Measurements from ENCODE around the gene CCDC158. TPM values are rescaled to one million over a fixed set of nuclear protein-coding genes. Genes with fewer than 3 reads are reported as not detected.
"Not testable (repeated sequence)": the region's sequence is repeated elsewhere in the genome, so short reads cannot be mapped to it uniquely, and the experiment has no call there.

Gene CCDC158
- under 1 TPM; 0.27 to 0.75 (median 0.60) TPM for polyA plus RNA-seq (ENCODE audit: insufficient read length in 3 of 3)

- DNase-seq (ENCODE audit: low read depth in 3 of 3, low spot score in 2 of 3): no peak
Observed at GRCh38 chr4:76420762-76421581, at the start of gene CCDC158. TSS of gene CCDC158 (minus strand) at chr4:76421141. CDS start at chr4:76403207, 17,934 bp downstream.

DNA sequence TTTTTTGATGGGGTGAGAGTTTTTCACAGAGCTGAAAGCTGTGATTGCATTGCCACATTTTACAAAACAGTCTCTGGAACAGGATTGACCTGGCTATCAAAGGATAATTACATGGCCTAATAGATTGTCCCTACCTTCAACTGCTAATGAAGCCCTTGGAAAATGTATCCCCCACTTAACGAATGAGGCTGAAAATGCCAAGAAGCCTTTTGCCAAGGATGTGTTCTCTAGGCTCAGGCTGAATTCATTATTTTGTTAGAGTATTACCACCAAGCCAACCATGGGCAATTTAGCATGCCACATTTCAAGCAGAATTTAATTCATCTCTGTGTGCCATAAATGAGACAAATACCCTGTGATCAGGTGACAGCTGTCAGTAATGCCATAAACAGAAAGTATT is 49.6 kb upstream of the CCDC158 start:
- DNase-seq (ENCODE audit: low read depth in 3 of 3, low spot score in 2 of 3): no peak

GRCh38 chr4:76470064-76470463 is 49.1 kb upstream of the CCDC158 start:
- no peak for DNase-seq (ENCODE audit: low read depth in 3 of 3, low spot score in 2 of 3)

GRCh38 chr4:76463568-76463967 is 42.6 kb upstream of the CCDC158 start:
- no peak for DNase-seq (ENCODE audit: low read depth in 3 of 3, low spot score in 2 of 3)

DNA sequence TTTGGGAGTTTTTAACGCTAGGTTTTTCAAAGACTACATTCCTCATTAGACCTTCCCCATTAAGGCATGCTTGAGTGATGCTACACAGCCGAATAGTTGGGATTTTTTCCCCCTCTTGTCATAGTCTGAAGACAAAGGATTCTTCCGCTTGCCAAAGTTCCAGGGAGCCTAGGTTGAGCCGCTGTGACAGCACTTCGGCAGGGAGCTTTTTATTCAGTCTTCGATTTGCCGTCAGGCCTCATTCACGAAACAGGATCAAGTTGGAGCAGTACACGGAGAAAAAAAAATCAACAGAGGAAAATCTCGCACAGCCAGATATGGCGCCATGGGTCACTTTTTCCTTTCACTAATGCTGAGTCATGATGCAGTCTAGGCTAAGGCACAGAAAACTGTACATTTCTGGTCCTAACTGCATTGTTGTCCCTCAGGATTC is 38.4 kb upstream of the CCDC158 start:
- DNase-seq (ENCODE audit: low read depth in 3 of 3, low spot score in 2 of 3): peak in 1 of 3 donors; percentile 36

DNA sequence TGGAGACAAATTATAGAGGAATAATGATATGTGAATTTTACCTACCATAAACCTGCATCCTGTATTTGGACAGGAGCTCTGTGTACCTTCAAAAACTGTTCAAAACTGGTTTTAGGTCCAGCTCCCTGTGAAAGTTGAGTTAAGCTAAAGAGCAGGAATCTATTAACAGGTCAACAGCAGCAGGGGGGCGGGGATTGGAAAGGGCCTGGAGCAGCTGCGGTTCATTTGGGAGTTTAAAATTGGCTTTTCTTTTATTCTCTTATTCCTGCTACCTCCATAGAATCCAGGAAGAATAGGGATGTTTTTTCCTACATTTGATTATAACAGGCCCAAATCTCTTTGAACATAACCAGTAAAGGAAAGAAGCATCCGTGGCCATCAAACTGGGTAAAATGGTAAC is 37.9 kb upstream of the CCDC158 start:
- peak in 1 of 3 donors; percentile 10 for DNase-seq (ENCODE audit: low read depth in 3 of 3, low spot score in 2 of 3)

DNA sequence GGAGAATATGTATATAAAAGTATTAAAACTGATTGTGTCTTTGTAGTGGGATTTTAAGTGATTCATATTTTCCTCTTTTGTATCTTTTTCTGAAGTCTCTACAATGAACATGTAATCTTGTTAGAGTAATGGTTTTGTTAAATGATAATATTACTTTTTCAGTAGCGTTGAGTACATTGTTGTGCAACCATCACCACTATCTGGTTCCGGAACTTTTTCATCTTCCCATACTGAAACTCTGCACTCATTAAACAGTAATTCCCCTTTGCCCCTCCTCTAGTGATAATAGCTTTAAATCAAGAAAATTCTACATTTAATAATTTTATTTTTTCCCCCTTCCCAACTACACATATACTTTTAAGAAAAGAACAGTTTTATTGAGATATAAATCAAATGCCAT is 37.4 kb upstream of the CCDC158 start:
- no peak for DNase-seq (ENCODE audit: low read depth in 3 of 3, low spot score in 2 of 3)

GRCh38 chr4:76457885-76458284 is 36.9 kb upstream of the CCDC158 start:
- no peak for DNase-seq (ENCODE audit: low read depth in 3 of 3, low spot score in 2 of 3)

- not testable (repeated sequence) for DNase-seq (ENCODE audit: low read depth in 3 of 3, low spot score in 2 of 3)
Observed at GRCh38 chr4:76454073-76454472, 33.1 kb upstream of the CCDC158 start.

GRCh38 chr4:76453232-76453631 is 32.3 kb upstream of the CCDC158 start:
- DNase-seq (ENCODE audit: low read depth in 3 of 3, low spot score in 2 of 3): no peak

DNA sequence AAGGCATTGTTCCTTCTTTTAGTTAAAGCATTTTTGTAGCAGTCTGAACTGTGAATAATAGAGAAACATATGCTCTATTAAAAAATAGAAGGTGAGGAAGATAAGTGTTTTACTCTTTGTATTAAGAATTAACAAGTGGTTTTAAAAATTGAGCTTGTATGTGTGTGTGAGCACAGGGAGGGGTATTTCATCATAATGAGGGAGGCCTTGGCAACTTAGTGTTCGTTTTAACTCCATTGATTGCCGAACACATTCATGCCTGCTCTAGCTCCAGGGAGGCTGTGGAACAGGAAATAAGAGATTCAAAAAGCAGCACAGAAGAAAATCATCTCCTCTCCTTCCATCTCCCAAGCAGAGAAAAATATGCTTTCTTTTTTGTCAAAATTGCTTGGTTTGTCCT is 28.9 kb upstream of the CCDC158 start:
- no peak for DNase-seq (ENCODE audit: low read depth in 3 of 3, low spot score in 2 of 3)

- DNase-seq (ENCODE audit: low read depth in 3 of 3, low spot score in 2 of 3): no peak
Observed at GRCh38 chr4:76449362-76449767, 28.4 kb upstream of the CCDC158 start.

- DNase-seq (ENCODE audit: low read depth in 3 of 3, low spot score in 2 of 3): no peak
Observed at GRCh38 chr4:76448211-76448610, 27.3 kb upstream of the CCDC158 start.

- no peak for DNase-seq (ENCODE audit: low read depth in 3 of 3, low spot score in 2 of 3)
Observed at GRCh38 chr4:76447393-76447851, 26.5 kb upstream of the CCDC158 start.

GRCh38 chr4:76445911-76446310 is 25.0 kb upstream of the CCDC158 start:
- no peak for DNase-seq (ENCODE audit: low read depth in 3 of 3, low spot score in 2 of 3)

- DNase-seq (ENCODE audit: low read depth in 3 of 3, low spot score in 2 of 3): no peak
Observed at GRCh38 chr4:76443376-76443775, 22.4 kb upstream of the CCDC158 start.

- DNase-seq (ENCODE audit: low read depth in 3 of 3, low spot score in 2 of 3): no peak
Observed at GRCh38 chr4:76442807-76443206, 21.9 kb upstream of the CCDC158 start.

GRCh38 chr4:76441881-76442280 is 20.9 kb upstream of the CCDC158 start:
- no peak for DNase-seq (ENCODE audit: low read depth in 3 of 3, low spot score in 2 of 3)

DNA sequence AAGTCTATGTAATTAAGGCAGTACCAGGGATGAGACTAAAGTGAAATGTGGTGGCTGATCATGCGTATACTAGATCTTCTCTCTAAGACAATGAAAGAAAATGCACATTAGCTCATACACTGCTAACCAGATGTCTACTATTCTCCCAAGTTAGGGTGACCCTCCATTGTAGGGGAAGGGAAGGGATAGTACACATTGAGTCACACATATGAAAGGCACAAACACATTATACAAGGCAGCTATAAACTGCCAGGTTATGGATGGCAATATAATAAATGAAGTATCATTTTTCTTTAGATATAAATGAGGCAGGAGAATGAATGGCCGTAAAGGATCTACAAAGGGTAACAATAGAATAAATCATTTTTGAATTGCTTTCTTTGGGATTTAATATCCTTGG is 18.6 kb upstream of the CCDC158 start:
- no peak for DNase-seq (ENCODE audit: low read depth in 3 of 3, low spot score in 2 of 3)

DNA sequence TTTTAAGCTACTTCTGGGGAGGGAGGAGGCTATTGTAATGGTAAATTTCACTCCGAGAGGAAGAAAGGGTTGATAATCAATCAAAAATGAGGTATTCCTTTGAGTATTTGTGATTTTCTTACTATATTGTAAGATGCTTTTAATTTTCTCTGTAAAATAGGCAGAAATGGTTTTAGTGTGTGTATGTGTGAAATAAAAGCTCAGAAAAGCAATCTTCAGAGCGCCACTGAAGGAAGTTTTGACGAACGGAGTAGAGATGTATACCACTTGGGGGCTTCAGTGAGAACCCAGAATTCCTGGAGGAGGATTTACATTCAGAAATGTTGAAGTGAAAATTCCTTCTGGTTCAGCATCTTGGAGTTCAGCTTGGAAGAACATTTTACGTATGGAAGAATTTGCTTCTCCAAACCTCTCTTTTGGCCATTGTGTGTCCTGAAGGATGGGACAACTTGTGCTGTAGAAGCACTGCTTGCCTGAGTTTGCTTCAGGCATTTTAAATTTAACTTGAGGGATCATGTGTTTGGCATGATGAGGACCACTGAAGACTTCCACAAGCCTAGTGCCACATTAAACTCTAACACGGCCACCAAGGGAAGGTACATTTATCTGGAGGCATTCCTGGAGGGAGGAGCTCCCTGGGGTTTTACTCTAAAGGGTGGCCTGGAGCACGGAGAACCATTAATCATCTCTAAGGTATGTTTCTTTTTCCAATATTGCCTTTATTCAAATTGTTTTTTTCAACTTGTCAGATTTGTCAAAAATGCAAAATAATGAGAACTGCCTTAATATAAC is 14.8 kb upstream of the CCDC158 start:
- DNase-seq (ENCODE audit: low read depth in 3 of 3, low spot score in 2 of 3): no peak

DNA sequence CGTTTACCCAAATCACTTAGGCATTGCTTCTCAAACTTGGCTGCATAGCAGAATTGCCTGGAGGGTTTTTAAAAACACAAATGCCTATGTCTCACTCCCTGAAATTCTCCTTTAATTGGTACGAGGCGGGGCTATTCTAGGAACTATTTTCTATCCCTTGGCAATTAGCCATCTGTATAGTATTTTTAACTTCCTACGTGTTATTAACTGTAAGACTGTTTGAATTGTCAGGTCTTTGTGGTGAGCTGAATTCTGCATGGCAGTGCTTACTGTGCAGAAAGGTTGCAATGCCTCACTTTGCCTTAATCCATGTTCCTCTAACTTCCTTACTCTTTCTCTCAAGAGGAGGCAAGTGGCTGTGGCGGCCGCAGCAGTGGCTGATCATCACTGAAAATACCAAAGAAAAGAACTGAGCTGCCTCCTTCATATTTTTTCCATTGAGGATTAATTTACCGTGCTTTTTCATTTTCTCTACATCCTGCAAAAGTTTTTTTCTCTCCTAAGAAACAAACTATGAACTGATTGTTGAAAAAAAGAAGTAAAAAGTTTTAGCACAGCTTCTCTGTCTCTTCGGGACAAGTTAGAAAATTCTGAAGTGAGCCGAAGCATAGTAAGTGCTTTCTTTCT is 14.1 kb upstream of the CCDC158 start, which contains the start of gene SHROOM3:
Gene SHROOM3, plus strand, starts transcription at position 329 of the 627 bp plus-strand sequence. CDS start 824 bp downstream, outside the sequence.
- no peak for DNase-seq (ENCODE audit: low read depth in 3 of 3, low spot score in 2 of 3)
